Fibroblast of lung (primary cell): Measurements from ENCODE around the gene TRIML1. TPM values are rescaled to one million over a fixed set of nuclear protein-coding genes. Genes with fewer than 3 reads are reported as not detected.

Experiments
- DNase-seq, 2 donors: peaks; one replicate each; pipeline versions ENCODE4 v3.0.0 to v3.0.0-alpha.2; 2010; ENCODE audit warnings: low read depth in 2 of 2
- H2AFZ ChIP-seq: 2 replicates; pipeline ENCODE4 v1.5.1; 2012; ENCODE audit warnings: low read length, control low read depth, inconsistent platforms
- H3K27ac ChIP-seq: 2 replicates; pipeline ENCODE4 v1.5.1; 2011; ENCODE audit warnings: low read length, control low read depth; ENCODE audit not compliant: insufficient read depth
- H3K27me3 ChIP-seq: 2 replicates; pipeline ENCODE4 v1.5.1; 2011; ENCODE audit warnings: mild to moderate bottlenecking, low read length; ENCODE audit not compliant: control insufficient read depth, insufficient read depth
- H3K36me3 ChIP-seq: 2 replicates; pipeline ENCODE4 v1.5.1; 2011; ENCODE audit warnings: low read length; ENCODE audit not compliant: control insufficient read depth, insufficient read depth
- H3K4me1 ChIP-seq: 2 replicates; pipeline ENCODE4 v1.5.1; 2011; ENCODE audit warnings: low read length; ENCODE audit not compliant: control insufficient read depth, insufficient read depth; ENCODE audit errors: extremely low read depth
- H3K4me2 ChIP-seq: 2 replicates; pipeline ENCODE4 v1.5.1; 2011; ENCODE audit warnings: low read length, control low read depth; ENCODE audit not compliant: insufficient read depth; ENCODE audit errors: extremely low read depth
- H3K4me3 ChIP-seq, 4 experiments: fragments of 200-600 bp in 1 of 4; sonication (generic) in 1 of 4; replicated peaks in 1 of 4; 2 replicates each; pipeline ENCODE4 v1.5.1; 2011 to 2016; ENCODE audit warnings: low read length in 4 of 4, low read depth in 3 of 4, mild to moderate bottlenecking in 3 of 4, control low read depth in 2 of 4, inconsistent platforms in 1 of 4, mixed read lengths in 1 of 4; ENCODE audit not compliant: insufficient read depth in 1 of 4; ENCODE audit errors: control extremely low read depth in 1 of 4
- H3K79me2 ChIP-seq: 2 replicates; pipeline ENCODE4 v1.5.1; 2012; ENCODE audit warnings: mild to moderate bottlenecking, low read length, inconsistent platforms; ENCODE audit not compliant: control insufficient read depth, insufficient read depth
- H3K9ac ChIP-seq: 2 replicates; pipeline ENCODE4 v1.5.1; 2011; ENCODE audit warnings: mild to moderate bottlenecking, low read length, control low read depth; ENCODE audit not compliant: insufficient read depth
- H3K9me3 ChIP-seq: 2 replicates; pipeline ENCODE4 v1.5.1; 2012; ENCODE audit warnings: low read depth, low read length; ENCODE audit not compliant: control insufficient read depth, insufficient read depth
- H4K20me1 ChIP-seq: 2 replicates; pipeline ENCODE4 v1.5.1; 2011; ENCODE audit warnings: low read length; ENCODE audit not compliant: control insufficient read depth, insufficient read depth; ENCODE audit errors: extremely low read depth
- EZH2 ChIP-seq: IDR thresholded peaks from 2 replicates; pipeline ENCODE4 v1.5.1; 2012; ENCODE audit warnings: low read length, control low read depth, mild to moderate bottlenecking; ENCODE audit errors: missing control alignments
- polyA plus RNA-seq, 2 donors: library from polyadenylated mRNA; depleted of rRNA in 1 of 2; stranded (reverse) in 1 of 2; unstranded in 1 of 2; fragments of >200 nt; gene quantifications; 2 replicates each; pipeline ENCODE4 v1.2.1, GENCODE V29; 2011 to 2012; ENCODE audit warnings: missing spikeins in 1 of 2
- total RNA-seq: library from RNA; depleted of rRNA; stranded (reverse); fragments of >200 nt; gene quantifications from 2 replicates; pipeline ENCODE4 v1.2.1, GENCODE V29; 2014
- TF ChIP-seq, protein P1 (sequence below), 2 donors: IDR thresholded peaks in 1 of 2; conservative IDR thresholded peaks in 1 of 2; 1 replicate in 1 of 2; 2 replicates in 1 of 2; pipeline ENCODE4 v1.5.1; 2011 to 2012; ENCODE audit warnings: low read length in 2 of 2, control low read depth in 1 of 2, inconsistent platforms in 1 of 2, low read depth in 1 of 2, mild to moderate bottlenecking in 1 of 2

Gene TRIML1
- total and polyA plus RNA-seq, 2 donors (not counting 1 experiment from before 2014, with no cell fraction given): not detected

DNA sequence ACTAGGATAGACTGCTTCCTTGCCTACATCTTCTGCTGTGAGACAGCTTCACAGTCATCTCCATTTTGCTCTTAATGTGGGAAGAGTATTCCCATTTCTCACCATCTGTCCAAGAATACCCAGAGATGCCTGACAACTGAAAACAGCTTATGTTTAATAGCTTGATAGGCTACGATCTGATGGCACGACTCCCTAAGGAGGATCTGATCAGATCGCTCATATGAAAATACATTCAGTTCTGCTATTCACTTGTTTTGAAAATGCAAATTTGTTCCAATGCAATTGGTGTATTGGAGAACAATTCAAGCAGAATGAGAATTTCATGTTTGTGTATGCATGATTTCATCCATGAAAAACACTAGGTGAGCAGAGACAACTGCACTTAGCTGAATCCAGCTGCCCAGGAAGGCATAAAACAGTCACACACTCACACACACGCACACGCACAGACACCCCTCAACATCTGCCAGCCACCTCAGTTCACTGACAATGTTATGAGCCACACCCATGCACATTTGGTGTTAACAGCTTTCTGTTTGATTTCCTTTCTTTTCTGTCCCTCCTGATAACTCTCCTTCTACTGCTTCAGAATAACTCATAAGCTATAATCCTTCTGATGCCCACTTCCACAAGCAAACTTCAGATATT is 29.6 kb downstream of the TRIML1 start:
- DNase-seq: peak in 1 of 2 donors; percentile 4
- H3K36me3 ChIP-seq: no peaks in the 10 kb centered on the region
- H3K4me2 ChIP-seq: no peak overlapping the region
- no peak overlapping the region for H3K4me3 ChIP-seq
- H3K4me1 ChIP-seq: no peaks in the 10 kb centered on the region
- H3K9ac ChIP-seq: no peak overlapping the region
- H2AFZ ChIP-seq: no peak overlapping the region
- H3K27ac ChIP-seq: no peak overlapping the region
- H3K79me2 ChIP-seq: no peaks in the 10 kb centered on the region
- TF ChIP-seq EZH2: no peak
- TF ChIP-seq, protein P1, sequence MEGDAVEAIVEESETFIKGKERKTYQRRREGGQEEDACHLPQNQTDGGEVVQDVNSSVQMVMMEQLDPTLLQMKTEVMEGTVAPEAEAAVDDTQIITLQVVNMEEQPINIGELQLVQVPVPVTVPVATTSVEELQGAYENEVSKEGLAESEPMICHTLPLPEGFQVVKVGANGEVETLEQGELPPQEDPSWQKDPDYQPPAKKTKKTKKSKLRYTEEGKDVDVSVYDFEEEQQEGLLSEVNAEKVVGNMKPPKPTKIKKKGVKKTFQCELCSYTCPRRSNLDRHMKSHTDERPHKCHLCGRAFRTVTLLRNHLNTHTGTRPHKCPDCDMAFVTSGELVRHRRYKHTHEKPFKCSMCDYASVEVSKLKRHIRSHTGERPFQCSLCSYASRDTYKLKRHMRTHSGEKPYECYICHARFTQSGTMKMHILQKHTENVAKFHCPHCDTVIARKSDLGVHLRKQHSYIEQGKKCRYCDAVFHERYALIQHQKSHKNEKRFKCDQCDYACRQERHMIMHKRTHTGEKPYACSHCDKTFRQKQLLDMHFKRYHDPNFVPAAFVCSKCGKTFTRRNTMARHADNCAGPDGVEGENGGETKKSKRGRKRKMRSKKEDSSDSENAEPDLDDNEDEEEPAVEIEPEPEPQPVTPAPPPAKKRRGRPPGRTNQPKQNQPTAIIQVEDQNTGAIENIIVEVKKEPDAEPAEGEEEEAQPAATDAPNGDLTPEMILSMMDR (conservative IDR thresholded peaks at IDR 0.05 in 1 of 2, IDR thresholded peaks at IDR 0.05 in 1 of 2; ENCODE audit: low read depth in 1 of 2, low read length in 2 of 2): no peak
- no peaks in the 10 kb centered on the region for H4K20me1 ChIP-seq
- H3K27me3 ChIP-seq: no peaks in the 10 kb centered on the region
- no peaks in the 10 kb centered on the region for H3K9me3 ChIP-seq

DNA sequence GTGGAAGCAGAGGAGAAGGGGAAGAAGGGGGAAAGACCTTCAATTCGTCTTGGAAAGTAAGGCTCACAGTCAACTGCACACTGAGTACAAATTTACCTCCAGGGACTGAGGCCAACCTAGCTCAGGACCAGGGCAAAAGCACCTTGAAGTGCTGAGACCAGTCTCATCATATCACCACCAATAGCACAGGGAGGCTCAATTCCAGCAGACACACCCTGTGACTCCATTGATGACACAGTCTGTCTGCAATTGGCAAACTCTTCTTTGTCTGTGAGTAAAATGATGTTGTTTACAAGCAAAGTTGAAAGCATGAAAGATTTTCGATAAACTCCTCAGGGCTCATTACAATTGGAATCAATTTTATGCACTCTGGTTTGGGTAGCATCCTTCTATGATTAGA is 32.3 kb downstream of the TRIML1 start:
- no peaks in the 10 kb centered on the region for H3K36me3 ChIP-seq
- H2AFZ ChIP-seq: no peak overlapping the region
- no peak for TF ChIP-seq EZH2
- TF ChIP-seq, protein P1 (conservative IDR thresholded peaks at IDR 0.05 in 1 of 2, IDR thresholded peaks at IDR 0.05 in 1 of 2; ENCODE audit: low read depth in 1 of 2, low read length in 2 of 2): no peak
- no peak for DNase-seq
- no peaks in the 10 kb centered on the region for H3K4me1 ChIP-seq
- no peaks in the 10 kb centered on the region for H3K9me3 ChIP-seq
- no peak overlapping the region for H3K4me3 ChIP-seq
- H3K27ac ChIP-seq: no peak overlapping the region
- no peak overlapping the region for H3K9ac ChIP-seq
- no peak overlapping the region for H3K4me2 ChIP-seq
- H4K20me1 ChIP-seq: no peaks in the 10 kb centered on the region
- H3K27me3 ChIP-seq: no peaks in the 10 kb centered on the region
- no peaks in the 10 kb centered on the region for H3K79me2 ChIP-seq

DNA sequence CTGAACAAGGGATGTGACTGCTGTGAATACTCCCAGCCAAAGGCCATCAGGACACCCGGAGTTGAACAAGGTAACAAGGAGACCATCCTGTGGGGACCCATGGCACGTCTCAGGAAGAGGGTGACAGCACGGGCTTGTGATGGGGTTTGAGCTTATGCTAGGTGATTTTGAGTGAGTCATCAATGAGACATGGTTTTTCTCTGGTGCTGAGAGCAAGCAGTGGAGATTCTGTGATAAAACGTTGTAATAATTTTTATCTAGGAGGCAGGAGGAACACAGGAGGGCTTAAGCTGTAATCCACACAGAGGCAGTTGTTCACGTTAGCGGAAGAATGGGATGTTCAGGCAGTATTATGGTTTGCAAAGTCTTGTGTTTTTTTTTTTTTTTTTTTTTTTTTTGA is 36.0 kb downstream of the TRIML1 start:
- Histone ChIP-seq H3K9ac (no peak overlapping the region), H3K9me3 (no peaks in the 10 kb centered on the region), H3K27ac (no peak overlapping the region), H3K27me3 (no peaks in the 10 kb centered on the region), H3K79me2 (no peaks in the 10 kb centered on the region), H2AFZ (no peak overlapping the region), H4K20me1 (no peaks in the 10 kb centered on the region), H3K4me3 (no peak overlapping the region), H3K4me1 (no peaks in the 10 kb centered on the region), H3K4me2 (no peak overlapping the region), H3K36me3 (no peaks in the 10 kb centered on the region)
- TF ChIP-seq, protein P1 (conservative IDR thresholded peaks at IDR 0.05 in 1 of 2, IDR thresholded peaks at IDR 0.05 in 1 of 2; ENCODE audit: low read depth in 1 of 2, low read length in 2 of 2): no peak
- no peak for TF ChIP-seq EZH2
- no peak for DNase-seq
